HepG2 (cell line): ENCODE results near the gene CHD2. TPM values are rescaled to one million over a fixed set of nuclear protein-coding genes. Genes with fewer than 3 reads are reported as not detected.

Experiments used
- BRF2 ChIP-seq: sonication (generic); formaldehyde crosslinking; IDR thresholded peaks from 2 replicates; pipeline ENCODE4 v1.8.1; 2022; ENCODE audit warnings: mild to moderate bottlenecking, missing genetic modification reagents
- DPF2 ChIP-seq: sonication (generic); formaldehyde crosslinking; IDR thresholded peaks from 2 replicates; pipeline ENCODE4 v1.4.0; 2020; ENCODE audit warnings: mild to moderate bottlenecking, low read depth, missing genetic modification reagents, borderline replicate concordance
- EED ChIP-seq: sonication (generic); formaldehyde crosslinking; IDR thresholded peaks from 2 replicates; pipeline ENCODE4 v1.5.0; 2020; ENCODE audit warnings: mild to moderate bottlenecking, missing genetic modification reagents
- ETV5 ChIP-seq: IDR thresholded peaks from 2 replicates; pipeline ENCODE4 v1.6.1; 2018; ENCODE audit warnings: missing biosample characterization, missing genetic modification reagents, inconsistent platforms, borderline replicate concordance
- MEF2D ChIP-seq: sonication (generic); formaldehyde crosslinking; IDR thresholded peaks from 2 replicates; pipeline ENCODE4 v1.5.1; 2020; ENCODE audit warnings: mild to moderate bottlenecking, missing genetic modification reagents
- MXD4 ChIP-seq: IDR thresholded peaks from 2 replicates; pipeline ENCODE4 v1.6.1; 2016; ENCODE audit warnings: mild to moderate bottlenecking, missing biosample characterization, missing genetic modification reagents
- PLRG1 ChIP-seq: fragments of 450-650 bp; conservative IDR thresholded peaks from 2 replicates; pipeline ENCODE4 v1.6.1; 2016
- POLR2AphosphoS5 ChIP-seq: IDR thresholded peaks from 2 replicates; pipeline ENCODE4 v1.6.1; 2012; ENCODE audit warnings: low read depth, low read length
- SP2 ChIP-seq: sonication (generic); formaldehyde crosslinking; IDR thresholded peaks from 2 replicates; pipeline ENCODE4 v1.5.1; 2020; ENCODE audit warnings: mild to moderate bottlenecking, missing genetic modification reagents
- TCF7 ChIP-seq: sonication (generic); IDR thresholded peaks from 2 replicates; pipeline ENCODE4 v1.6.1; 2016; ENCODE audit warnings: antibody characterized with exemption, low read depth
- TEF ChIP-seq: sonication (generic); formaldehyde crosslinking; IDR thresholded peaks from 2 replicates; pipeline ENCODE4 v1.5.0; 2020; ENCODE audit warnings: missing genetic modification reagents
- U2AF1 ChIP-seq: fragments of 200-400 bp; formaldehyde crosslinking; optimal IDR thresholded peaks from 2 replicates; pipeline ENCODE3; 2017; ENCODE audit warnings: mild to moderate bottlenecking, low read depth, low read length
- ZMYM2 ChIP-seq: sonication (generic); formaldehyde crosslinking; IDR thresholded peaks from 2 replicates; pipeline ENCODE4 v1.8.0; 2022; ENCODE audit warnings: mild to moderate bottlenecking, missing genetic modification reagents
- ZNF138 ChIP-seq: sonication (generic); formaldehyde crosslinking; IDR thresholded peaks from 2 replicates; pipeline ENCODE4 v1.5.0; 2020; ENCODE audit warnings: mild to moderate bottlenecking, low read depth, missing genetic modification reagents
- ZNF17 ChIP-seq: sonication (generic); formaldehyde crosslinking; IDR thresholded peaks from 2 replicates; pipeline ENCODE4 v1.5.0; 2020; ENCODE audit warnings: mild to moderate bottlenecking, missing genetic modification reagents
- ZNF282 ChIP-seq: fragments of 450-650 bp; IDR thresholded peaks from 2 replicates; pipeline ENCODE4 v1.6.1; 2018; ENCODE audit not compliant: partially characterized antibody
- ZNF407 ChIP-seq: sonication (generic); formaldehyde crosslinking; IDR thresholded peaks from one replicate; pipeline ENCODE4 v1.5.1; 2020; ENCODE audit warnings: mild to moderate bottlenecking, missing genetic modification reagents; ENCODE audit errors: not compliant biosample characterization
- ZNF879 ChIP-seq: sonication (generic); formaldehyde crosslinking; IDR thresholded peaks from 2 replicates; pipeline ENCODE4 v1.8.1; 2023; ENCODE audit warnings: missing genetic modification reagents
- polyA plus RNA-seq, 8 experiments: library from polyadenylated mRNA; depleted of rRNA in 3 of 8; stranded (reverse) in 7 of 8; unstranded in 1 of 8; fragments of >200 nt; fragmentation: Illumina TruSeq in 4 of 8; extraction: Trizol in 4 of 8; gene quantifications; 2 replicates each; pipeline versions ENCODE4 v1.2.1 to v1.2.3, GENCODE V29; 2011 to 2016; ENCODE audit warnings: low read depth in 4 of 8, missing spikeins in 1 of 8, mixed read lengths in 1 of 8; ENCODE audit not compliant: insufficient read depth in 1 of 8
- total RNA-seq, 5 experiments: library from RNA; depleted of rRNA; stranded (reverse); fragments of >200 nt; fragmentation: Illumina TruSeq; extraction: Trizol; gene quantifications; 2 replicates each; pipeline ENCODE4 v1.2.3, GENCODE V29; 2016; ENCODE audit warnings: low read depth in 1 of 5

Gene CHD2
- total and polyA plus RNA-seq, 2 of the 13 experiments (the other 11 are each of a cell fraction or from before 2014, with no cell fraction given), result 54.0 to 54.1 TPM

- no peak for TF ChIP-seq ZNF407
- TF ChIP-seq ETV5 (CRISPR knock-in tag), result peak; percentile 15; the same call in 1 of the 2 replicates
- TF ChIP-seq MXD4, result no peak
- no peak for TF ChIP-seq ZMYM2 (CRISPR knock-in tag)
- no peak for TF ChIP-seq BRF2 (CRISPR knock-in tag)
- TF ChIP-seq DPF2 (CRISPR knock-in tag), result no peak
- no peak for TF ChIP-seq ZNF879 (CRISPR knock-in tag)
- TF ChIP-seq ZNF17 (CRISPR knock-in tag), result no peak
- TF ChIP-seq PLRG1, result no peak
- TF ChIP-seq ZNF282, result no peak
- no peak for TF ChIP-seq TEF (CRISPR knock-in tag)
- TF ChIP-seq MEF2D (CRISPR knock-in tag), result no peak
- peak; percentile 64 for TF ChIP-seq SP2
- TF ChIP-seq TCF7, result no peak
- TF ChIP-seq POLR2AphosphoS5, result peak; percentile 93
- TF ChIP-seq U2AF1, result peak; percentile 68
- no peak for TF ChIP-seq ZNF138 (CRISPR knock-in tag)
- no peak for TF ChIP-seq EED (CRISPR knock-in tag)
These were observed at the start of gene CHD2 (continued) for GRCh38 chr15:92899948-92900730.
